Activated naive CD8-positive, alpha-beta T cell treated with anti-CD3 and anti-CD28 coated beads, Interleukin-2, amount 50 U/mL, for 16 hours (primary cell): ENCODE measurements around the gene CST6.
"Not testable (repeated sequence)": the region's sequence is repeated elsewhere in the genome, so short reads cannot be mapped to it uniquely, and the experiment has no call there.

ENCODE experiments used
- DNase-seq: peaks from one replicate; pipeline ENCODE4 v3.0.0-alpha.2; 2020; ENCODE audit warnings: low read depth, low spot score

The CST6 gene

GRCh38 chr11:65983589-65983987 lies 28.2 kb upstream of the CST6 start:
- DNase-seq = no peak

DNA sequence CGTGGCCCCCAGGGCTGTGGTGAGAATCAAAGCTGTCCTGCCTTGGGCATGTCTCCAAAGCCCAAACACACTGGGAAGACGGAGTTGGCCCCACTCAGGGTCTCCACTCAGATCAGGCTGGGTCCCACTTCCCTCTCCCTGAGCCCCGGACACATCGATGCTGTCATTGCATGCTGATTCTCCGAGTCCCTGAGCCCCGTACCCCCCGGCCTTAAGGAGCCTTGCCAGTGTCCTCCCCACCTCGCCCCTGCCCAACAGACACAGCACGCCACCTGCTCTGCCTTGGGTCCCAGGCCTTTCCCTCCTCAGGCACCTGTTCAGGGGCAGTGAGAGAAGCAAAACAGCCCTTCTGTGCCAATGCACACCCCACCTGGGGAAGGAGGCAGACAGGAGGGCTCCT lies 24.5 kb upstream of the CST6 start:
- no peak for DNase-seq

- DNase-seq = peak; percentile 87
Observed at GRCh38 chr11:65988791-65989592, 22.8 kb upstream of the CST6 start.

- DNase-seq = no peak
Observed at GRCh38 chr11:65992056-65992455, 19.8 kb upstream of the CST6 start.

DNA sequence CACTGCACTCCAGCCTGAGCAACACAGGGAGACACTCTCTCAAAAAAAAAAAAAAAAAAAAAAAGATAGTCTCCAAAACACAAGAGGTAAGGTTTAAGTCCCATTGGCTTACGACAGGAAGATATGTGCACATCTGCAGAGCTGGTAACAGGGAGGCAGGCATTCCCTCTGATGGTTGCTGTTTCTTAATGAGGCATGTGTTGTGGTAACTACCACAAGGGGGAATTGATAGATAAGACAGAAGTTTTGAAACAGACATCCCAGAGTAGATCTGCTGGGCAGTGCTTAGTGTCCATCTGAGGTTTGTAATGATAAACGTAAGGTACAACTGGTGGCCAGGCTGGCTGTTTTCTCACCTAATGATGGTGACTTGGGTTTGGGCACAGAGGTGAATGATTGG lies 14.5 kb upstream of the CST6 start:
- DNase-seq = no peak

- DNase-seq = peak; percentile 85
Observed at GRCh38 chr11:66001942-66002647, 9.7 kb upstream of the CST6 start, which contains the start of the genes BANF1 and EIF1AD. TSS of gene BANF1 (plus strand) at chr11:66002503. CDS start at chr11:66003251, 748 bp downstream. TSS of gene EIF1AD (minus strand) at chr11:66002157. CDS start at chr11:66000389, 1,768 bp downstream.

DNA sequence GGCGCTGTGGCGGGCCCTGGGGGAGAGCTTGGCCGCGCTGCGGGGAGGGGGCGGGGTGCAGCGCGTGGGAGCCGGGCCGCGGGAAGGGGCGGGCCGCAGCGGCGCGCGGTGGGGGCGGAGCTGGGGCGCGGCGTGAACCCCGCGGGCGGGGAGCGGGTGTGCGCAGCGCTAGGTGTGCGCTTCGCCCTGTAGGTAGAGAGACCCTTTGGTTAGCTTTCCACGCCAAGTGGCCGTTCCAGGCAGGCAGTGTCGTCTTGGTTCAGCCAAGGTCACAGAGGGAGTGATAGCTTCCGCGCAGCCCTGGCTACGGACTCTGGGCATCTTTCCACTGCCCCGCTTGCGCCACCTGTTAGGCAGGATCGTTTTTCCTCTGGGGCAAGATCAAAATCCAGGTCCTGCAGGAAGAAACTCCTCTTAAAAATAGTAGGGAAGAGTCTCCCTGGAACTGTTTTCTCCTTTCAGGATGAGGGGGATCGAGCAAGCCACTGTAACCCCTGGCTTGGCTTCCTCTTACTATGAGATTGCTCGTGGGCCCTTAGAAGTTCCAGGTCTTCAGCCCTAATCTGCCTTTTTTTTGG lies 9.1 kb upstream of the CST6 start:
- DNase-seq = no peak

DNA sequence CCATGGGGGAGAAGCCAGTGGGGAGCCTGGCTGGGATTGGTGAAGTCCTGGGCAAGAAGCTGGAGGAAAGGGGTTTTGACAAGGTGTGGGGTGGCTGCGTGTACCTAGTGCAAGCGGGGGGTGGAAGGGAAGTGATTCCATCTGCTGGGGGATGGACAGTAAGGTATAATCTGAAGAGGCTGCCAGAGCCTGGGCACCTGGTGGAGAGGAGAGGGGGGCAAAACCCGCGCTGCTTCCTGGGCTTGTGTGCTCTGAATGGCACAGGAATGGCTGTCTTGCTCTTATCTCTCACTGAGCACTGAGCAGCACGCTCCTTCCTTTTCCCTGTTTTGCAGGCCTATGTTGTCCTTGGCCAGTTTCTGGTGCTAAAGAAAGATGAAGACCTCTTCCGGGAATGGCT lies 8.5 kb upstream of the CST6 start:
- no peak for DNase-seq

DNA sequence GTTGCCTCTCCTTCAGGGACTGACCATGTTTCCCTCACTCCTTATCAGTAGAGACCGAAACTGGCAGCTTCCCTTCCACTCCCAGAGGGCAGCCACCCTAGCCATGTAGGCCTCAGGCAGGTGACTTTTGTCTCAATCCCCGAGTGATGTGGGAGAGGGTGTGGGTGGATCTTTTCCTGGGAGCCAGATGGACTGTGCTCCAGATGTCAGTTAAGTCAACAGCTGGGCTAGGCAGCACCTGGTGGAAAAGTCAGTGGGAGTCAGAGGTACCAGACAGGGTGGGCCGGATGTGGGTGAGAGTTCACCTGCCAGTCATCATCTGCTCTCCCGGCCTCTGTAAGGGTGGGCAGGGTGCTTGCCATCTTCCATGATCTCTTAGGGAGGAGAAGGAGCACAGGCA lies 7.6 kb upstream of the CST6 start:
- no peak for DNase-seq

- DNase-seq = no peak
Observed at GRCh38 chr11:66006134-66006890, 5.5 kb upstream of the CST6 start.

- no peak for DNase-seq
Observed at GRCh38 chr11:66006891-66007176, 5.0 kb upstream of the CST6 start.

DNA sequence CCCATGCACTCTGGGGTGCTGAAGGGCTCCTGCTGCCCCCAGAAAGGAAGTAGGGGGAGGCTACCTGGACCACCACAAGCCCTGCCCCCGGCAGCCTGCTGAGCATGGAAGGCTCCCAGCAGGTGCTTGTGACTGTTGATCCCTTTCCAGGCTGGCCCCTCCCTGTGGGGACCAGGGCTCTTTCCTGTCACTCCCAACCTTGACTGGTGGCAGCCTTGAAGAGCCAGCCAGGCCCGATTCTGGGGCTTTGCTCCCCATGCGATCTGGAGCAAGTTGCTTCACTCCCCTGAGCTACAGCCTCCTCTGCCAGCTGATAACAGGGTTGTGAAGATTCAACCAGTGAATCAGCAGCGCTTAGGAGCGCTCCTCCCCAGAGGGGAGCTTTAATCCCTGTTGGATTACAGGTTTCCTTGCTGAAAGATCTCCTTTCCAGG lies 4.6 kb upstream of the CST6 start:
- no peak for DNase-seq

DNA sequence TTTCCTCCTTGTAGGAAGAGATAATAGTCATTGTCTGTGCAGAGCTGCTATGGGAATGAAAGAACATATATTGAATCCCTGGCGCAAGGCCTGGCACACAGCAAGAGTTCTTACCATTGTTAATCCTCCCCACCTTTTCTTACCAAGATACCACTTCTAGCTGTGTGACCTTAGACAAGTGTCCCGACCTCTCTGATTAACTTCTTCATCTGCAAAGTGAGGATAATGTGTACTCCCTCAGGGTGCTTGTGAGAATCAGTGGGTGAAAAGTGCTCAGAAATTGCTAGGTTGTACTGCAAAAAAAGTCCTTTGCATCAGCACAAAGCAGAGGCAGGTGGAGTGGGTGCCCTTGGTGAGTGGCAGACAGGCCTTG lies 3.7 kb upstream of the CST6 start:
- no peak for DNase-seq

GRCh38 chr11:66008468-66009101 lies 3.2 kb upstream of the CST6 start:
- no peak for DNase-seq

GRCh38 chr11:66010036-66010435 lies 1.8 kb upstream of the CST6 start:
- DNase-seq = not testable (repeated sequence)

GRCh38 chr11:66011239-66011784 lies 496 bp upstream of the CST6 start:
- no peak for DNase-seq

GRCh38 chr11:66012371-66012945 lies 650 bp downstream of the CST6 start:
- no peak for DNase-seq

DNA sequence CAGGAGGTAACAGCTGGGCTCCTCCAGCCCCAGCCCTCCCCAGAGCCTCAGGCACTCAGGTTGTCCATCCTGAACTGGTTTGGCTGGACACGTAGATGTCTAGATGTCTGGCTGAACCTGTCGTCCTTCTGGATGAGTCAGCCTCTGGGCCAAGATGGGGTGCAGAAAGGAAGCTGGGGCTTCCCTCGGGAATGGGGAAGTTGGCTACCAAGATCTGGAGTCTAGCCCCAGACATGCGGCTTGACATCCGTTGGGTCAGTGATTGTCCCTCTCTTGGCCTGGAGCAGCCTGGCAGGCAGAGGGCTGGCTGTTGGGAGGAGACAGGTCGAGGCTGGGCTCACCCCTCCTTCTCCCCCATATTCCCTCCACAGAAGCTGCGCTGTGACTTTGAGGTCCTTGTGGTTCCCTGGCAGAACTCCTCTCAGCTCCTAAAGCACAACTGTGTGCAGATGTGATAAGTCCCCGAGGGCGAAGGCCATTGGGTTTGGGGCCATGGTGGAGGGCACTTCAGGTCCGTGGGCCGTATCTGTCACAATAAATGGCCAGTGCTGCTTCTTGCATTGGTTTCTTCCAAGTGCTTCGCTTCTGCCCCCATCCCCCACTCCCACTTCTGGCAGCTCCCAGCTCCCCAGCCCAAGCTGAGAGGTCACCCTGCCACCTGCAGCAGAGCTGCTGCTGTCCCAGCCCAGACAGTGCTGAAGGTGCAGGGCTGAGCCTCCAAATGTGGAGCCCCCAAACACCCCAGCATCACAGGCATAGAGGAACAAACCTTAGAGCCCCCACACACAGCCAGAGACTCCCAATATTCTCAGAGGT lies 1.3 kb downstream of the CST6 start:
- no peak for DNase-seq

DNA sequence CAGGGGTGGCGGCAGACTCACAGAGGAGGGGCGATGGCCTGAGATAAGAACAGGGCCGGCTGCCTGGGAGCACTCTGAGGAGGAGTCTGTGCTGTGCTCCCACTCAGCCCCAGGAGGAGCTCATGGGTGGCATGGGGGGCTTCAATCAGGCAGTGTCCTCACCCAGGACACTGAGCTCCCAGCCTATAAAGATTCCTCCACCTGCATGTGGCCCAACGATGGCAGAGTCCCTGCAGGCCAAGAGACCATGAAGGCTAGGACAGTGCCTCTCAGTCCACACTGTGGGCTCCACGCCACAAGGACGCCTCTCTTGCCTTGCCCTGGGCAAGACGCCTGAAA lies 1.9 kb downstream of the CST6 start:
- no peak for DNase-seq

- no peak for DNase-seq
Observed at GRCh38 chr11:66014804-66015453, 3.1 kb downstream of the CST6 start.
